DMS114 treated with DMSO at 0.1 percent for 48 hours (cell line): ENCODE measurements around the gene KLHDC4.
"Not testable (repeated sequence)": the region's sequence is repeated elsewhere in the genome, so short reads cannot be mapped to it uniquely, and the experiment has no call there.

Experiments used
- DNase-seq: peaks from one replicate; lab custom pipeline; 2025; ENCODE audit not compliant: unreplicated experiment; lab: John Stamatoyannopoulos, UW

The KLHDC4 gene

GRCh38 chr16:87686697-87687096, 79.1 kb downstream of the KLHDC4 start:
- DNase-seq: no peak

- DNase-seq: no peak
Measured at GRCh38 chr16:87685766-87686165, 80.0 kb downstream of the KLHDC4 start.

GRCh38 chr16:87685405-87685755, 80.4 kb downstream of the KLHDC4 start:
- no peak for DNase-seq

GRCh38 chr16:87684711-87685404, 80.9 kb downstream of the KLHDC4 start:
- no peak for DNase-seq

GRCh38 chr16:87684106-87684677, 81.6 kb downstream of the KLHDC4 start:
- DNase-seq: no peak

GRCh38 chr16:87682852-87683399, 82.9 kb downstream of the KLHDC4 start:
- no peak for DNase-seq

GRCh38 chr16:87681981-87682570, 83.7 kb downstream of the KLHDC4 start:
- DNase-seq: no peak

GRCh38 chr16:87681051-87681602, 84.7 kb downstream of the KLHDC4 start:
- not testable (repeated sequence) for DNase-seq

- DNase-seq: no peak
Measured at GRCh38 chr16:87680272-87680644, 85.5 kb downstream of the KLHDC4 start.

- no peak for DNase-seq
Measured at GRCh38 chr16:87679593-87680271, 86.1 kb downstream of the KLHDC4 start.

- DNase-seq: no peak
Measured at GRCh38 chr16:87678618-87679017, 87.2 kb downstream of the KLHDC4 start.

- no peak for DNase-seq
Measured at GRCh38 chr16:87677830-87678229, 88.0 kb downstream of the KLHDC4 start.

- DNase-seq: no peak
Measured at GRCh38 chr16:87675111-87675719, 90.6 kb downstream of the KLHDC4 start.

- DNase-seq: no peak
Measured at GRCh38 chr16:87674419-87674818, 91.4 kb downstream of the KLHDC4 start.

GRCh38 chr16:87671715-87672270, 94.0 kb downstream of the KLHDC4 start:
- no peak for DNase-seq

- DNase-seq: no peak
Measured at GRCh38 chr16:87671221-87671620, 94.6 kb downstream of the KLHDC4 start.

- DNase-seq: no peak
Measured at GRCh38 chr16:87669672-87670071, 96.1 kb downstream of the KLHDC4 start.

- no peak for DNase-seq
Measured at GRCh38 chr16:87667946-87668345, 97.8 kb downstream of the KLHDC4 start.

GRCh38 chr16:87667443-87667842, 98.3 kb downstream of the KLHDC4 start:
- no peak for DNase-seq

GRCh38 chr16:87666919-87667318, 98.9 kb downstream of the KLHDC4 start:
- DNase-seq: no peak

GRCh38 chr16:87665193-87665592, 100.6 kb downstream of the KLHDC4 start:
- no peak for DNase-seq
